Spleen (tissue), 11 donors: Measurements from ENCODE around the gene ARSG. TPM values are rescaled to one million over a fixed set of nuclear protein-coding genes. Genes with fewer than 3 reads are reported as not detected.

Experiments
- DNase-seq: peaks from one replicate; pipeline ENCODE4 v3.0.0-alpha.2; 2020
- H3K27ac ChIP-seq, 8 donors: fragments of 200-600 bp; sonication (generic) in 7 of 8; 1 replicate in 4 of 8; 2 replicates in 4 of 8; pipeline versions ENCODE4 v1.5.0 to v1.8.0; 2016 to 2021; ENCODE audit warnings: inconsistent platforms in 4 of 8, mild to moderate bottlenecking in 4 of 8, moderate library complexity in 1 of 8
- H3K27me3 ChIP-seq, 7 donors: fragments of 200-600 bp; sonication (generic) in 6 of 7; replicated peaks in 1 of 7; 1 replicate in 4 of 7; 2 replicates in 3 of 7; pipeline versions ENCODE4 v1.5.0 to v1.8.0; 2016 to 2021; ENCODE audit warnings: inconsistent platforms in 3 of 7, mild to moderate bottlenecking in 1 of 7
- H3K36me3 ChIP-seq, 6 donors: fragments of 200-600 bp; sonication (generic) in 5 of 6; 1 replicate in 4 of 6; 2 replicates in 2 of 6; pipeline versions ENCODE4 v1.5.0 to v1.8.0; 2016 to 2021; ENCODE audit warnings: inconsistent platforms in 2 of 6
- H3K4me1 ChIP-seq, 6 donors: fragments of 200-600 bp; sonication (generic) in 5 of 6; 1 replicate in 3 of 6; 2 replicates in 3 of 6; pipeline versions ENCODE4 v1.5.0 to v1.8.0; 2016 to 2021; ENCODE audit warnings: inconsistent platforms in 3 of 6
- H3K4me3 ChIP-seq, 8 donors: fragments of 200-600 bp; sonication (generic) in 7 of 8; 1 replicate in 4 of 8; 2 replicates in 4 of 8; pipeline versions ENCODE4 v1.5.0 to v1.8.0; 2016 to 2021; ENCODE audit warnings: inconsistent platforms in 4 of 8, mild to moderate bottlenecking in 4 of 8, moderate library complexity in 2 of 8
- H3K9me3 ChIP-seq, 8 donors: fragments of 200-600 bp; sonication (generic) in 7 of 8; 1 replicate in 4 of 8; 2 replicates in 4 of 8; pipeline versions ENCODE4 v1.5.0 to v1.8.0; 2016 to 2021; ENCODE audit warnings: inconsistent platforms in 4 of 8
- POLR2A ChIP-seq, 3 donors: fragments of 450-650 bp; IDR thresholded peaks; one replicate each; pipeline ENCODE4 v1.5.1; 2017; ENCODE audit warnings: antibody characterized with exemption in 3 of 3, mild to moderate bottlenecking in 1 of 3
- POLR2AphosphoS5 ChIP-seq, 3 donors: sonication (generic); formaldehyde crosslinking; IDR thresholded peaks; one replicate each; pipeline ENCODE4 v1.5.1; 2017; ENCODE audit warnings: antibody characterized with exemption in 3 of 3
- WGBS, 5 donors: extraction: QIAGEN DNeasy Blood & Tissue Kit in 3 of 5; methylation state at CpG; one replicate each; pipeline versions ENCODE4 v1.1.5 to v1.1.7; 2013 to 2018; 5-methylcytosine and 5-hydroxymethylcytosine counted together
- intact Hi-C: fragments of 100-400 bp; cut with DNase I; formaldehyde crosslinking; loops from one replicate; pipeline ENCODE4 v1.15.0; 2023; ENCODE audit warnings: low total_unique reads
- polyA plus RNA-seq, 3 donors: library from polyadenylated mRNA; stranded (reverse); fragments of 200-250 nt; gene quantifications; one replicate each; pipeline ENCODE4 v1.2.1, GENCODE V29; 2013
- total RNA-seq, 7 donors: library from RNA; depleted of rRNA in 3 of 7; stranded (reverse); fragments of >200 nt in 3 of 7; fragmentation: NEBNext Ultra II Directional in 4 of 7; extraction: Animal tissue kit (Norgen Biotek cat#: 25700) in 4 of 7; gene quantifications; one replicate each; pipeline versions ENCODE4 v1.1.0 to v1.2.1, GENCODE V29; 2016 to 2021
- TF ChIP-seq, protein P1 (sequence below), 11 experiments: fragments of 200-600 bp in 7 of 11; fragments of 450-650 bp in 4 of 11; sonication (generic) in 4 of 11; IDR thresholded peaks in 8 of 11; conservative IDR thresholded peaks in 3 of 11; 1 replicate in 7 of 11; 2 replicates in 4 of 11; pipeline versions ENCODE4 v1.4.0 to v1.8.0; 2016 to 2021; ENCODE audit warnings: antibody characterized with exemption in 11 of 11, inconsistent platforms in 4 of 11, mild to moderate bottlenecking in 1 of 11
- donor health status: healthy with polysubstance abuse.
- donor health status: DM: no; HTN: no; CAD: no; lungs with moderate emphysema.
- donor health status: DM: no; HTN: no; CAD: no.
- donor health status: Bipolar disorder and iron deficiency.
- donor health status: healthy.
- donor health status: DM: no; HTN: no; CAD: no.
- donor health status: DM: yes; HTN: yes; CAD: no.

ARSG gene
- total and polyA plus RNA-seq, 10 donors: 1.5 to 24.3 (median 14.2) TPM

DNA sequence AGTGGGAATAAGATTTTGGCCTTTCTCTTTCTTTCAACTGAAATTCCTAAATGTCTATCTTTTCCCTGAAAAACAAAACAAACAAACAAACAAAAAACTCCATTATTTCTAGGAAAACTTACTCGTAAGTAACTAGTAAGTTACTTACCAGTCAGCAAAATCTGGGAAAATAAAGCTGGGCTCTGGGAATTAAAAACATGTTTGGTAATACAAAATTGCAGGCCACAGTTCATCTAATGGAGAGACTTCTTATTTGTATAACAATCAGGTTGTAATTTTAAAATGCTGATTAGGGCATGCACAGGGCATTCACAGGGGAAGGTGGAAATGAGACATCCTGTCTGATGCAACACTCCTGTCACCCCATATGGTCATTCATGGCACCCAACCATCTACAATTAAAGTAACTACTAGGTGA lies 169.8 kb downstream of the ARSG start:
- Histone ChIP-seq H3K4me1 (peaks cover 5 to 67% (median 54%) of the 10 kb centered on the region in 6 donors), H3K27ac (peak overlapping the region in 5 of 8 donors; percentile 9 to 96 (median 66)), H3K9me3 (no peaks in the 10 kb centered on the region), H3K36me3 (no peaks in the 10 kb centered on the region), H3K27me3 (no peaks in the 10 kb centered on the region), H3K4me3 (no peak overlapping the region)
- no peak for DNase-seq
- no peak for TF ChIP-seq POLR2A (IDR thresholded peaks at IDR 0.05)
- TF ChIP-seq, protein P1, sequence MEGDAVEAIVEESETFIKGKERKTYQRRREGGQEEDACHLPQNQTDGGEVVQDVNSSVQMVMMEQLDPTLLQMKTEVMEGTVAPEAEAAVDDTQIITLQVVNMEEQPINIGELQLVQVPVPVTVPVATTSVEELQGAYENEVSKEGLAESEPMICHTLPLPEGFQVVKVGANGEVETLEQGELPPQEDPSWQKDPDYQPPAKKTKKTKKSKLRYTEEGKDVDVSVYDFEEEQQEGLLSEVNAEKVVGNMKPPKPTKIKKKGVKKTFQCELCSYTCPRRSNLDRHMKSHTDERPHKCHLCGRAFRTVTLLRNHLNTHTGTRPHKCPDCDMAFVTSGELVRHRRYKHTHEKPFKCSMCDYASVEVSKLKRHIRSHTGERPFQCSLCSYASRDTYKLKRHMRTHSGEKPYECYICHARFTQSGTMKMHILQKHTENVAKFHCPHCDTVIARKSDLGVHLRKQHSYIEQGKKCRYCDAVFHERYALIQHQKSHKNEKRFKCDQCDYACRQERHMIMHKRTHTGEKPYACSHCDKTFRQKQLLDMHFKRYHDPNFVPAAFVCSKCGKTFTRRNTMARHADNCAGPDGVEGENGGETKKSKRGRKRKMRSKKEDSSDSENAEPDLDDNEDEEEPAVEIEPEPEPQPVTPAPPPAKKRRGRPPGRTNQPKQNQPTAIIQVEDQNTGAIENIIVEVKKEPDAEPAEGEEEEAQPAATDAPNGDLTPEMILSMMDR (IDR thresholded peaks at IDR 0.05 in 8 of 11, conservative IDR thresholded peaks at IDR 0.05 in 3 of 11): no peak
- TF ChIP-seq POLR2AphosphoS5 (IDR thresholded peaks at IDR 0.05): no peak
- intact Hi-C loops: loop anchor here (10.0 kb wide), 2 partner anchors 196 to 286 kb away; no protein-coding TSS in a partner anchor
- WGBS, 5 donors: 84 to 91% (median 86%) methylated on average over 1 of the region's 1 CpG

DNA sequence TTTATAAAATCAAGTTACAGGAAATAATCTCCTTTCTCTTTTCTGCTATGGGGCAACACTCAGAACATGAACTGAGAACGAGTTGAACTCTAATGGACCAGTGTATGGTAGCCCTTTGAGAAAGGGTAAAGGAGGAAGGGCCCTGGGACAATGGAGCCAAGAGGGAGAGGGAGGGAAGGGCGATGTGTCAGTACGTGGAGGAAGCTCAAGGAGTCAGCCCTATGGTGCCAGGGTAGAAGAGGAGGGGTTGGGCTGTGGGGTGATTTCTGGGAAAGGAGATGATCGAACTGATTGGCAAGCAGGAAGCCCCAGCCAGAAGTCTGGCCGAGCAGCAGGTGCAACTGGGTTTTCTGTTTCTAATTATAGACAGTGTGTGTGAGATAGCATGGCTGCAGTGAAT lies 170.3 kb downstream of the ARSG start:
- H3K27me3 ChIP-seq: no peaks in the 10 kb centered on the region
- peak overlapping the region in 5 of 8 donors; percentile 9 to 96 (median 66) for H3K27ac ChIP-seq
- no peaks in the 10 kb centered on the region for H3K9me3 ChIP-seq
- TF ChIP-seq POLR2A (IDR thresholded peaks at IDR 0.05) (no peak), POLR2AphosphoS5 (IDR thresholded peaks at IDR 0.05) (no peak)
- TF ChIP-seq, protein P1 (IDR thresholded peaks at IDR 0.05 in 8 of 11, conservative IDR thresholded peaks at IDR 0.05 in 3 of 11): no peak
- H3K4me1 ChIP-seq: peaks cover 5 to 64% (median 50%) of the 10 kb centered on the region in 6 donors
- WGBS, 5 donors: 11 to 25% (median 20%) methylated on average over 5 of the region's 5 CpGs
- H3K36me3 ChIP-seq: no peaks in the 10 kb centered on the region
- intact Hi-C loops: loop anchor here (10.0 kb wide), 2 partner anchors 197 to 287 kb away; no protein-coding TSS in a partner anchor
- no peak overlapping the region for H3K4me3 ChIP-seq
- DNase-seq: no peak

DNA sequence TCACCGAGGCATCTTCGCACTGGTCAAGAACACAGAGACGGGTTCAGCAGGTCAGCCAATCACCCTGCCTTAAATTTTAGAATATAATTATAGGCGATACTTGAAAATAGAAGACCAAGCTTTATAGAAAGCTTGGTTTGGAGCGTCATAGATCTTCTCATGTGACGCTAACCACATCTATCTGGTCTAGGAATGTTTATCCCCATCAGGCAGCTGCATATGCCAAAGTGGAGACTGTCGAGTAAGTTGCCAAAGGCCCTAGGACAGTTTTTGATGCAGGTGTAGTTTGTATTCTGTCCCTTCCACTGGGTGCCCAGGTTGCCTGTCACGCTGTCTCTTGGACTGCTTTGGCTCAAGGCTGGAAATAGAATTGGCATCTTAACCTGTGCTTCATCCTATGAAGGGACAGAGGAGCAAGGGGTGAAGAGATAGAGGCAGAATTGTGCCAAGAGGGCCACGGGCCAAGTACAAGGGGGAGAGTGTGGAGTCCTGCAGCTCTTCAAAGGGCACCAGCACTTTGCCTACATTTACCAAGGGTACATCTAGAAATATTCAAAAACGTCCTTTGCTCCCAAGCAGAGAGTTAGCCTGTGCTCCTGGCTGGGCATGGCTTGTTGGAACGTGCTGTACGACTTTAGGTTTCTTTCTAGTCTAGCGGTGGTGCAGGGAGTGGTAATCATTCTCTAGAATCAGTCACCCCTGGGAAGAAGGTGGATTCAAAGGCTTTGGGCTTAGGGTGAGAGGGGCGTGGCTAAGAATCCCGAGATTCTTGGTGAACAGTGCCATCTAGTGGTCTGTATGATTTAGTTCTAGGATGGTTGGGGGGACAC lies 171.3 kb downstream of the ARSG start:
- intact Hi-C loops: loop anchor here (10.0 kb wide), 2 partner anchors 198 to 288 kb away; no protein-coding TSS in a partner anchor
- no peaks in the 10 kb centered on the region for H3K9me3 ChIP-seq
- H3K27ac ChIP-seq: peak overlapping the region in 2 of 8 donors; percentile 27 to 75
- peaks cover 5 to 59% (median 47%) of the 10 kb centered on the region in 6 donors for H3K4me1 ChIP-seq
- no peaks in the 10 kb centered on the region for H3K36me3 ChIP-seq
- H3K27me3 ChIP-seq: no peaks in the 10 kb centered on the region
- H3K4me3 ChIP-seq: no peak overlapping the region
- 48 to 51% (median 51%) methylated on average over 15 of the region's 15 CpGs for WGBS, 5 donors
- no peak for DNase-seq
- no peak for TF ChIP-seq POLR2AphosphoS5 (IDR thresholded peaks at IDR 0.05)
- TF ChIP-seq, protein P1 (IDR thresholded peaks at IDR 0.05 in 8 of 11, conservative IDR thresholded peaks at IDR 0.05 in 3 of 11): peak; percentile 64 to 86 (median 79)
